HG03097 (cell line): Measurements from ENCODE around the gene MYH7.
"Not testable (repeated sequence)": the region's sequence is repeated elsewhere in the genome, so short reads cannot be mapped to it uniquely, and the experiment has no call there.

Experiments
- ATAC-seq: cut with Tn5 transposase; IDR thresholded peaks from one replicate; pipeline ENCODE4 v1.9.1; 2021; ENCODE audit not compliant: unreplicated experiment, low FRiP score

The MYH7 gene

DNA sequence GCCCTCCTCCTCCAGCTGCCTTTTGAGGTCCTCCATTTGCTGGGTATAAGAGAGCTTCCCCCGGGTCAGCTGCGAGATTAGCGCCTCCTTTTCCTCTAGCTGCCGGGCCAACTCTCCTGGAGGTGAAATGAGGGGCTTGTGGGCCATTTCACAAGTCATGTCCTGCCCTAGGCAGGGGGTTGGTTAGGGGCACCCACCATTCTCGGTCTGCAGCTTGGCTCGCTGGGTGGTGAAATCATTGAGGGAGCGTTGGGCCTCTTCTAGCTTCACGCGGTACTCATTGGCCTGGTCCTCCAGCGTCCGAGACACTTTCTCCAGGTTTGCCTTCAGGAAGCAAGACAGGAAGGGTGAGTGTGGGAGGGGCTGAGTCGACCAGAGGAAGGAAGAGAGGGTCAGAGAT, 46.1 kb downstream of the MYH7 start:
- ATAC-seq: no peak

DNA sequence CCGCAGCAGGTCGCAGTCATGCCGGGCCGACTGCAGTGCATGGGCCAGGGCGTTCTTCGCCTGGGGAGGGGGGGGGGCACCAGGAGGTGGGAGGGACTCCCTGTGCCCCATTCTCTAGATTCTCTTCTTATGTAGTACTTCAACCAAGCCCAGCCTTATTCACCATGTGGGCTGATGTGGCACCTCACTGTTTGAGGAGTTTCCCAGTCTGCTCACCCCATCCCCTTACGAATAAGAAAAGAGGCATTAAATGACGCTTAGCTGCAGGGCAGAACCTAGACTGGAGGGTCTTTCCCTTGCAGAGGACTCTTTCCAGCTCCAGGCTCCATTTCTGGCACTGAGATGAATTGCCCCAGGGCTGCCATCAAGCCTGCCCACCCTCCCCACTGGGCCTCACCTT, 46.5 kb downstream of the MYH7 start:
- no peak for ATAC-seq

DNA sequence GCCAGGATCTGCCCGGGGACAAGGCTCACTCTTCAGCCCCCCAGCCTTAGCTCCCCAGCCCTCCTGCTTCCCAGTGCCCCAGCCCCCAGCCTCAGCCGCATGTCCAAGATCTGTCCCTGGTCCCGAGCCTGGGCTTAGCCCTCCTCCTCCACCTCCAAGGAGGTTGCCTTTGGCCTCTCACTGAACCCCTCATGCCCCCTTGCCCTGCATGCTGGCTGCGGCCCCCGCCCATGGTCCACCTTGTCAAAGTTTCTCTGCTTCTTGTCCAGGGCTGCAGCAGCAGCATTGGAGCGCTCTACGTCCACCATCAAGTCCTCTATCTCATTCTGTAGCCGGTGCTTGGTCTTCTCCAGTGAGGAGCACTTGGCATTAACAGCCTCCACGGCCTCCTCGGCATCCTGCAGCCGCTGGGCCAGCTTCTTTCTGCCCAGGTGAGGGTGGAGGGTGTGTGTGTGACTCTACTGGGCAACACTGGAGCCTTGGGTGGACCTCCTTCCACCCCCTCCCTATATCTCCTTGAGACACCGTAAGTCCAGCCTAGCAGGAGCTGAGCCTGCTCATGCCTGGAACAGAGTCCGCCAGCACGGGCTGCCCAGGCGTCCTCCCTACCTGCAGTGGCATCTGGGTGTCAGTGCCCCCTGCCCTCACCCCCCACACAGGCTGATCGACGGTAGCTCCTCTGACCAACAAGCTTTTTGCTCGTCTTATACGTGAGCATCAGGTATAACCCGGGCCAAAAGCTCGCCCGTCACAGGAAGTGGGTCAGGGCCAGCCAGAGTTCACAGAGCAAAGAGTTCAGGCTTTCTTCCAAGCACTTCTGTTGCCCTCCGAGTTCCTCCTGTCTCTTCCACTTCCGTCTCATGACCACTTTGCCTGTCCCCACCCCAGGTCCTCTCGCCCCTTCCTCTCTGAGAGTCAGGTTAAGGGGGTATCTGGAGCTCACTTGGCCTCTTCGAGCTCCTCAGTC, 47.3 kb downstream of the MYH7 start:
- ATAC-seq: no peak

DNA sequence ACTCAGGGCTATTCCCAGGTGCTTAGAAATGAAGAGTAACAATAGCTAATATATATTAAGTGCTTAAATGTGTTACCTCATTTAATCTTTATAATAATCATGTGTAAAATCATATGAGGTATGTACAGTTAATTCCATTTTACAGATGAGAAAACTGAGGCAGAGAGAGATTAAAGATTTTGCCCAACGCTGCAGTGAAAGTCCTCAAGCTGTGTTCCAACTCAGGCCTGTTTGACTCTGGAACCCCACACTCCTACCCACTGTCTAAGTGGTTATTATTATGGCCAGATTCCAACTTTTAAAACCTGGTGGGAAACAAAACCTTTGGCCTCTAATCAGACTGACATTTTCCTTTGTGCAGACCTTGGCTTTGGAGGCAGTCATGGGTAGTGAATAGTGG, 48.5 kb downstream of the MYH7 start:
- ATAC-seq: no peak

DNA sequence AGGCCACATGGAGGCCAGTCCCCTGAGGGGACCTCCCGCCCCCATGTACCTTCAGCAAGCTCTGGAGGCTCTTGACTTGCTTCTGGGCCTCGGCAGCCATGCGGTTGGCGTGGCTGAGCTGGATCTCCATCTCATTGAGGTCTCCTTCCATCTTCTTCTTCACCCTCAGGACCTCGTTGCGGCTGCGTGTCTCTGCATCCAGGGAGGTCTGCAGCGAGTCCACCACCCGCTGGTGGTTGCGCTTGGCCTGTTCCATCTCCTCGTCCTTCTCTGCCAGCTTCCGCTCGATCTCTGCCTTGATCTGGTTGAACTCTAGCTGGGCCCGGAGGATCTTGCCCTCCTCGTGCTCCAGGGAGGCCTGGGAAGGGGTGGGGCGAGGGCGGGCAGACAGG, 49.2 kb downstream of the MYH7 start:
- ATAC-seq: not testable (repeated sequence)

DNA sequence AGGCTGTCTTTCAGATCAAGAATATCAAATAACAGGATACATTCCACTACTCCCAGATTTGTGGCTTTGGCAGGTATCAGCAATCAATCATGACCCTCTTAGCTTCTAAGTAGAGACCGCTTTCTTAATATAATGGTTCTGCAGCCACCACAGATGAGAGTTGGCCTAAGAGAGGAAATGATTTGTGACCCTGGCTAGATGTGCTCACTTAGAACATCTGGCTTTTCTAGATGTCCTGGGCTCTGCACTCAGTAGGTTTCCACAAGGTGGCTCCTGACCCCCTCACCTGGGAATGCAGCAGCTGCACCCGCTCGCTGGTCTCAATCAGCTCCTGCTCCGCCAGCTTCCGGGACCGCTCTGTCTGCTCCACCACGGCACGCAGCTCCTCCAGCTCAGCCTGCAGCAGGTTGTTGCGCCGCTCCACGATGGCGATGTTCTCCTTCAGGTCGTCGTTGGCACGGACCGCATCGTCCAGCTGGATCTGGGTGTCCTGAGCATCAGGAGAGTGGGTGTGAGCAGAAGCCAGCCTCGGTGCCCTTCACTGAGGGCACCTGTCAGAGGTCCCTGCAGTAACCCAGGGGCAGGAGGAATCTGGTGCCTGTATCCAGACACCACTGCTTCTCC, 49.7 kb downstream of the MYH7 start:
- no peak for ATAC-seq

DNA sequence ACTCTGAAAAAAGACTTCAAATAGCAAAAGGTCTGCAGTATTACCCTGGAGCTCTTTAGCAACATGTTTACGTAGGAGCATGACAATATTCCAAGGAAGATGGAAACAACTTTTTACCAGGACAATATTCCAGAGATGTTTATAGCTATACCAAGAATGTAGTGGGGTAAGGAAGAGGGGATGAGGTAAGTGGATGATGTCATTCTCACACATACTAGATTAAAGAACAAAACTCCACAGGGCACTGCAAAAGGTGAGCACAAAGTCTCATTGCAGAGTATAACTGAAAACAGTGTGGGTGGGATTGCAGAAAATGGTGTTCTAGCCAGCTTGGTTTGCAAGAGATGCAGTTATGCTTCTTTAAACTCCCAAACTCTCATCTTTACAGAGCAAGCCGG, 50.2 kb downstream of the MYH7 start:
- ATAC-seq: no peak

DNA sequence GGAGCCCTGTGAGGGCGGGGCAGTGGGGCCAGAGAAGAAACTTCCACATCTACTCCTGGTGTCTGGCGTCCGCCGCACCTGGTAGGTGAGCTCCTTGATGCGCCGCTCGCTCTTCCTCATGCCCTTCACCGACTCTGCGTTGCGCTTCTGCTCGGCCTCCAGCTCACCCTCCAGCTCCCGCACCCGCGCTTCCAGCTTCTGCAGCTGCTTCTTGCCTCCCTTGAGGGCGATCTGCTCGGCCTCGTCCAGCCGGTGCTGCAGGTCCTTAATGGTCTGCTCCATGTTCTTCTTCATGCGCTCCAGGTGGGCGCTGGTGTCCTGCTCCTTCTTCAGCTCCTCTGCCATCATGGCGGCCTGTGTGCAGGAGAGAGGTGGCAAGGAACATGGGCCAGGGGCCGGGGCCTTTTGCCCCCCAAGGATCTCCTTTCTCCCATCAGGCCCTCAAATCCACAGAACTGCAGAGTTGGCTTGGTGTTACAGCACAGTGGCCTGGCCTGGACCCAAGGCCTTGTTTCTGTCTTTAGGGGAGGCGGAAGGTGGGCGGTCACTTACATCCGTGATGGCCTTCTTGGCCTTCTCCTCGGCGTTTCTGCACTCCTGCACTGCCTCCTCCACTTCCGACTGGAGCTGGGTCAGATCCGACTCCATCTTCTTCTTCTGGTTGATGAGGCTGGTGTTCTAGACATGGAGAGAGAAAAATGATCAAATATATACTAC, 50.9 kb downstream of the MYH7 start:
- ATAC-seq: no peak

DNA sequence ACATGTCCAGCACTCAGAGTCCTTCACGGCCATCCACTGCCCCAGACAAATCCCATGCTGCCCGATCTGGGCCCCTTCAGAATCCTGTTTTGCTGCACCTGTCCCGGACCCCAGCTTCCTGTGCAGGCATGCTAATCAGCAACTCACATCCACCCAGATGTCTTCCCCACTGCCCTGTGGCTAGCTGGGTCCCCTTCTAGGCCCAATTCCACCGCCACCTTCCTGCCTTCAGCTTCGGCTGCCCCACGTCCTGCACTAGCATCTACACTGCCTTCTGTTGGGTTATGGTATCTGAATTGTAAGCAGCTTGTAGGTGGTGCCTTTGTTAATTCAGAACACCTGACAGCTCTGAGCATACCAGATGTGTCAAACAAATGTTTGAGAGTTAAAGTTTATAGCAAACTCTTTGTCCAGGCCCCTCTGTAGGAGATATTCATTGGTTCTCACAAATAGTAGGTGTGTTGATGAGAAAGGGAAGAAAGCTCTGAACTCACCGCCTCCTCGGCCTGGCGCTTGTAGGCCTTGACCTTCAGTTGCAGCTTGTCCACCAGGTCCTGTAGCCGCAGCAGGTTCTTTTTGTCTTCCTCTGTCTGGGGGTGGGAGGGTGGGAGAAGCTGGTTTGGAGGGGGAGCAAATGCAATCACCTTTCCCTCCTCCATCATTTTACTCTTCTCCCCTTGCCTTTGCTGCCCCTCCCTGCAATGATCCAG, 52.6 kb downstream of the MYH7 start:
- no peak for ATAC-seq

DNA sequence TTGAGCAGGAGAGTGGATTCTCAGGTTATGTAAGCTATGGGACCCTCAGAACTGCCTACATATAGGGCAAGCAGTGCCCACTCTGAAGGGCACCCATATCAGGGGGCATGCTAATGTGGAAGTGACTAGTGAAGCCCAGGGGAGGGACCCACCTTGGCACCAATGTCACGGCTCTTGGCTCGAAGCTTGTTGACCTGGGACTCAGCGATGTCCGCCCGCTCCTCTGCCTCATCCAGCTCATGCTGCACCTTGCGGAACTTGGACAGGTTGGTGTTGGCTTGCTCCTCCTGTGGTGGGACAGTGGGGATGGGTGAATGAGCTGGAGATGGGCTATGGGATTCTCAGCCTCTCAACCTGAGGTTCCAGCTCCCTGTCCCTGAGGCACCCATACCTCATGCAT, 53.2 kb downstream of the MYH7 start:
- no peak for ATAC-seq

DNA sequence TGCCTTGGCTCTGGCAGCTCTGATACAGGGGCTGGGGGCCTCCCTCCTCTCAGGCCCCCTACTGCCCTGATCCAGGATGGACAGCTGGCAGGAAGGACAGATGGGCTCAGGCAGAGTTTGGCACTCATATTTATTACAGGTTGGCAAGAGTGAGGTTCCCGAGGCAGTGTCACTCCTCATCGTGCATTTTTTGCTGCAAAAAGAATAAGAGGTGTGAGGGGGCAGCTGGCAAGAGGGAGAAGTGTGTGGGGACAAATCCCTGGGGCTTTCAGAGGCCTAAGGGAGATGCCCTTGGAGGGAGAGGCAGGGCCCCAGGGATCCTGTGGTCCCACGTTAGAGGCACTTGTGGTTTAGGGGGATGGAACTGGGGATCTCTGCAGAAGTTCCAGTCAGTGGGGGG, 53.6 kb downstream of the MYH7 start:
- ATAC-seq: no peak

DNA sequence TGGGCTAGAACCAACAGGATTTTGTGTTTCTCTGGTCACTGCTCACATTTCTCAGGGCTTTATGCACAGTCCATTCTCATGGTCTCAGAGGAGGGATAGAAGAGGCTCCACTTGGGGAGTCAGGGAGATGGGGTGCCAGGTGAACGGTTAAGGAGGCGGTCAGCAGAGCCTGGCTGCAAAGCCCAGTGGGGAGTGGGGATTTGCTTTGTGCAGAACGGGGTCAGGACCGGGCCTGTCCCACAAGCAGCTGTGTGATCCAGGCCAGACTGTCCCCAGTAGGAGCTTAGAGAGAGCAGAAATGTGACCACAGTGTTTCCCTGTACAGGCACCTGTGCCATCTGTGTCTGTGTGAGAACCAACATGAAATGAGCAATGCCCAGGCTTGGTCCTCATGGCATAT, 54.5 kb downstream of the MYH7 start:
- no peak for ATAC-seq

DNA sequence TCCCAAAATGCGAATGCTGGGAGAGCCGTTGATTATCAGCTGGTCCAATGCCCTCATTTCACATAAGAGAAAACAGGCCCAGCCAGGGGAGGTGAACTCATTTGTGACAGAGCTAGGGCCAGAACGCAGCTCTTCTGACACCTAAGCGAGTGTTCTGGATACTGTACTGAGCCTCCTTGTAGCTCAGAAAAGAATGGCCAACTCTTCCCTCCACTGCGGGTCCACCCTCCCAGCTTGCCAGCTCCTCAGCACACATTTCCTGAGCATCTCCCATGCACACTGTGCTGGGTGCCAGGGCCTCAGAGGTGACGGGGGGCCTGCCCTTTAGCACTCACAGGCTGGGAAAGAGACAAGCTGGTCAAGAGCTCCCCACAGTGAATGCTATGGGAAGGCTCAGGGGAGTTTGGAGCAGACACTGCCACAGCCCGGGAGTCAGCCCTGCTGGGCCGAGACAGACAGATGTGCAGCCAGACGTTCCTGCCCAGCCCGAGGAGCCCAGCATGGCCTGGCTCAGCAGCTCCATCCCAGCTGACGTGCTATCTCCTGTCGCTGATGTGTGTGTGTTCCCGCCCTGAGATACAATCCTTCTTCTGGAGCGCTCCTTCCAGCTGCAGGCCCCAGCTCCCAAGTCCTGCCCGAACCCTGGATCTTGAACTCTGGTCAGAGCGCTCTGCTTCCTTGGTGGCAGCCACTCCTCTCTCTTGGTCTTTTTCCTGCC, 55.1 kb downstream of the MYH7 start:
- ATAC-seq: no peak

DNA sequence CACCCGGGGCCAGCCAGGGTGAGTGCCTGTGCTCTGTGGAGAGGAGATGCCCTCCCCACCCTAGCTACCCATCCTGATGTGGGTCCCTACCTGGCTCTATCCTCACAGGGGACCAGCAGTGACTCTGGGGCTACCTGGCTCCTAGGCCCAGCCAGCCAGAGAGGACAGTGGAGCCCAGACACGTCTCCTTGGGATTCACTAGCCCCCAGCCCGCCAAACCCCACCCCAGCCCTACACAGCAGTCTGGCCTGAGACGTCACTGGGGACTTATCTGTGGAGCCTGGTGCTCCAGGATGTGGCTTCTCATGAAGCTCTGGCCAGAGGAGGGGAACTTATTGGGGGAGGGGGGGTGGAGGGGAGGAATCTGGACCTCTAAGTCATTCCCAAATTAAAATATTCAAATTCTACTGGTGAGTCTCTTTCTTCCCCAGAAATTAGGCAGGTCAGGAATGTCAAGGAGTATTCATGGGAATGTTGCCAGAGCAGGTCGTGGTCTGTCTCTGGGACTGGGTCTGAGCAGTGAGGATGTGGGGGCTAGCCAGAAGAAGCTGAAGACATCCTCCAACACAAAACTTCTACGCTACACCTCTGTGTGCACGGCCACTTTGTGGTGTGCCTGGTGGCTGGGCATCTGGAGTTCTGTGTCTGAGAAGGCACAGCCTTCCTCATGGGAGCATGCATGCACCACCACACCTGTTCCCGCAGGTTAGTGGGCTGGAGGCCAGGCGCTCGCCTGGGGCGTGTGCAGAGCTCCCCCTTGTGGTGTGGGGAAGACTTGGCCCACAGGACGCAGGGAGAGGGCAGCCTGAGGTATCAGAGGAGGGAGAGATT, 55.9 kb downstream of the MYH7 start:
- ATAC-seq: no peak

DNA sequence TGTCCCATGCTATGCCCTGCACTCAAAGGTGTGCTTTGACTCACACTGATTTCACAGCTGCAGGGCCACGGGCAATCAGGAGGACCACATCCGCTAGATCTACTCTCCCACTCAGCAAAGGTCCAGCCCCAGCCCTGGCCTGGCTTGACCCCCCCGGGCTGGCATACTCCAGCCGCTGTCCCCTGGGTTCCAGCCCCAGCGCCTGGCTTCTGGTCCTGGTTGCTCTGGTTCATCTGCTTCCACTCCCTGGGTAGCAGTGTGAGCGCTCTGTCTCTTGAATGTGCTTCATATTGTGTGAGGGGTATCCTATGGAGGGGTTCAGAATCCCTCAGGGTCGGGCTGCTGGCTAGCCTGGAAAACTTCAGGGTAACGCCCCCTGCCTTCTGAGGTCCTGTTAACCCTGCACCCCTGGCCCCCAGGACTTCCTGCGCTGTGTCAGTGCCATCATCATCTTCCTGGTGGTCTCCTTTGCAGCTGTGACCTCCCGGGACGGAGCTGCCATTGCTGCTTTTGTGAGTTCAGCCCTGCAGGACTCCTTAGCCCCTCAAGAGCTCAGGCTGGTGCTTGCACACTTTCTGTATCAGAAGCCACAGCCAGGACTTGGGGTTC, 56.7 kb downstream of the MYH7 start:
- ATAC-seq: no peak

DNA sequence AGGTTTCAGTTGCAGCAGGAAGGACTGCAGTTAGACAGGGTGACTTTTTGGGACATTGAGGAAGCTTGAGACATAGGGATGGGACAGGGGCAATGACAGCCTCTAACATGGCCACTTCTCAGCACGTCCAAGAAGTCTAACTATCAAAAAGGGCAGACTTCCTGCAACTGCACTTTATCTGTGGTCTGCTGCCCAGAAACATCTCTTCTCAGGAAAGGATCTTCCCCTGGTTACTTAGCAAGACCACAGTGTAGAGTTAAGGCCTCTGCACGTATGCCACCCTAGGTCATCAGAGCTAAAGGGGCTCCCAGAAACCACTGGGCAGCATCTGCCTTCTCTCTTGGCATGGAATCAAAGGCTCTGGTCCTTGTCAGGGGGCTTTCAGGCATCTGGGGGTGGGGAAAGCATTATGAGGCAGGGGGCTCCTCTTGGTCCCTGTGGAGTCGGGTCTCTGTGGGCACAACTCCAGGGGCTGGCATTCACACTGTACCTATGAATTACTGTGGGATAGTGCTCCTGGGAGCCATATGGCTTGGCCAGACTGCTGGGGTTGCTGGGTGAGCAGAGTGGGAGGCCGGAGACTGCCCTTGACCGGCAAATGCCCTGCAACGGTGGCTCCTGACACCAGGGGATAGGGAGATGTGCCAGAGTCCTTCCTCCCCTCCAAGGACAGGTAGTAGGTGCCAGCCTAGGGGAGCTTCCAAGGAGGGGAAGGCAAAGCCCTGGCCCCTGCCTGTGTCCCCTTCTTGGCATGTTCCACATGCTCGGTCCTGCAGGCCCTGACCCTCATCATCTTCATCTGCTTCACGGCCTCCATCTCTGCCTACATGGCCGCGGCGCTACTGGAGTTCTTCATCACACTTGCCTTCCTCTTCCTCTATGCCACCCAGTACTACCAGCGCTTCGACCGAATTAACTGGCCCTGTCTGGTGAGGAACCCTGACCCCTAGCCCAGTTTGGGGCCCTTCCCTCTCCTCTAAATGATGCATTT, 57.6 kb downstream of the MYH7 start:
- no peak for ATAC-seq

DNA sequence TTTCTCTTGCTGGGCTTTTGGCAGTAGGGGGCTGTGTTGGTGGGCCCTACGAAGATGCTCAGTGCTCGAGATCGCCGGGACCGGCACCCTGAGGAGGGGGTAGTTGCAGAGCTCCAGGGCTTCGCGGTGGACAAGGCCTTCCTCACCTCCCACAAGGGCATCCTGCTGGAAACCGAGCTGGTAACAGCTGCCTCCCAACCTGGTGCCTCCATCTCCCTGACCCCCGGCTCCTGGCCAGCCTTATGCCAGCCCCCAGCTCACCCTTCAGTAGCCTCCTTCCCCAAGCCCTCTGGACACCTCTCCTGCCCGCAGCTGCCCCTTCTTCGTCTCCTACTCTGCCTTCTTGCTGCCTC, 58.3 kb downstream of the MYH7 start:
- no peak for ATAC-seq
